Measurements from ENCODE around the gene MAGEA10.

The MAGEA10 gene

DNA sequence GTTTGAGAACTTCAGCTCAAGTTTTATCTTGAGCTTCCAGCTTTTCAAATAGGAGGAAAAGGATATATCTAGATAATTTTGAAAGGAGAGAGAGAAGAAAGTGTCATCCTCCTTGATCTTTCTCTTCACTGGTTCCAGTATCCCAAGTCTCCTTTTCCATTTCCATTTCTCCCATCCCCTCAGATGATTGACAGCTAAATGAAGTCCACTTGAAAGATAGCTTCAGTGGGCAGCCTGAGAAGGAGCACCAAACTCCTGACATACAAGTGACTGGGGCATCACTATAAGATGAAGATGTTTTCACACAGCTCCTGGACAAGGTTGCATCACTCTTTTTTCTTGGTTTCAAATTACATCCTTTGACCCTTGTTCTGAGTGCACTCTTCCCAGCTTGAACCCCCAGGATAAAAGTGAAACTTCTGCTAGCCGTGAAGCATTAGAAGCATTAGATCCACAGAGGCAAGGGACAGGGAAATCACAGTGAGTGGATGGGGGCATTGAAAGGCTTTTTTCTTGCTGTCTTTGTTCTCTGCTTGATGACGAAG, 17.5 kb upstream of the MAGEA10 start:
- no peak overlapping the region for H3K27ac ChIP-seq
- TF ChIP-seq, protein P1, sequence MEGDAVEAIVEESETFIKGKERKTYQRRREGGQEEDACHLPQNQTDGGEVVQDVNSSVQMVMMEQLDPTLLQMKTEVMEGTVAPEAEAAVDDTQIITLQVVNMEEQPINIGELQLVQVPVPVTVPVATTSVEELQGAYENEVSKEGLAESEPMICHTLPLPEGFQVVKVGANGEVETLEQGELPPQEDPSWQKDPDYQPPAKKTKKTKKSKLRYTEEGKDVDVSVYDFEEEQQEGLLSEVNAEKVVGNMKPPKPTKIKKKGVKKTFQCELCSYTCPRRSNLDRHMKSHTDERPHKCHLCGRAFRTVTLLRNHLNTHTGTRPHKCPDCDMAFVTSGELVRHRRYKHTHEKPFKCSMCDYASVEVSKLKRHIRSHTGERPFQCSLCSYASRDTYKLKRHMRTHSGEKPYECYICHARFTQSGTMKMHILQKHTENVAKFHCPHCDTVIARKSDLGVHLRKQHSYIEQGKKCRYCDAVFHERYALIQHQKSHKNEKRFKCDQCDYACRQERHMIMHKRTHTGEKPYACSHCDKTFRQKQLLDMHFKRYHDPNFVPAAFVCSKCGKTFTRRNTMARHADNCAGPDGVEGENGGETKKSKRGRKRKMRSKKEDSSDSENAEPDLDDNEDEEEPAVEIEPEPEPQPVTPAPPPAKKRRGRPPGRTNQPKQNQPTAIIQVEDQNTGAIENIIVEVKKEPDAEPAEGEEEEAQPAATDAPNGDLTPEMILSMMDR (conservative IDR thresholded peaks at IDR 0.05): no peak

DNA sequence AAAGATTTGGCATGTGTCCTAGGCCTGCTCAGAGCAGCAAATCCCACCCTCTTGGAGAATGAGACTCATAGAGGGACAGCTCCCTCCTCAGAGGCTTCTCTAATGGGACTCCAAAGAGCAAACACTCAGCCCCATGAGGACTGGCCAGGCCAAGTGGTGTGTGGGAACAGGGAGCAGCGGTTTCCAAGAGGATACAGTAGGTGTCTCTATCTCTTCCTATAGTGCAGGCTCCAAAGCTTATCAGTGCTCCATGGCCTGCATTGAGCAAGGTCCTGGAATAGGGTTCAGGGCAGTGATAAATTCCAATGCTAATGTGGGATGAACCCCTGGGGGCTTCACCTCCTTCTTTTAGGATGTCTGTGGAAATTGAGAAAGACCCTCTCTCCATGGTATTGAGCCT, 15.7 kb upstream of the MAGEA10 start:
- TF ChIP-seq, protein P1 (conservative IDR thresholded peaks at IDR 0.05): no peak
- no peak overlapping the region for H3K27ac ChIP-seq

DNA sequence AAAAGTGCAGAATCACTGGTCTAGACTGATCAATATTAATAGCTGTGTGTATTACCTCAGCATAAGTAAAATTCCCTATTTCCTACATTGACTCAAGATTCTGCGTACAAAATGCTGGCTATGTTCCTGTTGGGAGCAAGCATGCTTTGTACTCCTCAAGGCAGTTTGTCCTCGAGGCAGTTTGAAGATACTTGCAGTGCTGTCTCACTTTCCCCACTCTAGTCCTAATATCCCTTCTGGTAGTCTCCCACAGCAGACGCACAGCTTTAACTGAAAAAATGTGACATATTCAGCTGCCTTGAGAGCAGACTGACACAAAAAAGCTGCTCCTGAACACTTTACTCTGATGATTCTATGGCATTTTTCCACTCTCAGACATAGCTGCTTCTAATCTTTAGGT, 12.9 kb upstream of the MAGEA10 start:
- TF ChIP-seq, protein P1 (conservative IDR thresholded peaks at IDR 0.05): no peak
- no peak overlapping the region for H3K27ac ChIP-seq

DNA sequence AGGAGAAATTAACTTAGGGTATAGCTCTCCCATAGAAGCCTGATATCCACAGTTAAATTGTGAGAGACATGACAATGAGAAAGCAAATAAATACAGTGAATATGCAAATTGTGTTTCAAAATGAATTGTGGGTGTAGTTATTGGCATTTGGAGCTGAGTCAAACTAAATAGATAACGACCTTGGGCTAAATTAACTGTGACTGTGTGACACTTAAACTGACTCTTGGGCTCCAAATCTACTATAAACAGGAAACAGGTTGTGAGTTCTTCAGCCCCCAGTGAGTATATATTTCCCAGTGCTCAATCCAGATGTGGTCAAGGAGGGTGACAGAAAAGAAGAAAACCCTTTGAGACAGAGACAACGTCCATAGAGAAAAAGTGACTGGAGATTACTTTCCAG, 11.3 kb upstream of the MAGEA10 start:
- TF ChIP-seq, protein P1 (conservative IDR thresholded peaks at IDR 0.05): no peak
- H3K27ac ChIP-seq: no peak overlapping the region

DNA sequence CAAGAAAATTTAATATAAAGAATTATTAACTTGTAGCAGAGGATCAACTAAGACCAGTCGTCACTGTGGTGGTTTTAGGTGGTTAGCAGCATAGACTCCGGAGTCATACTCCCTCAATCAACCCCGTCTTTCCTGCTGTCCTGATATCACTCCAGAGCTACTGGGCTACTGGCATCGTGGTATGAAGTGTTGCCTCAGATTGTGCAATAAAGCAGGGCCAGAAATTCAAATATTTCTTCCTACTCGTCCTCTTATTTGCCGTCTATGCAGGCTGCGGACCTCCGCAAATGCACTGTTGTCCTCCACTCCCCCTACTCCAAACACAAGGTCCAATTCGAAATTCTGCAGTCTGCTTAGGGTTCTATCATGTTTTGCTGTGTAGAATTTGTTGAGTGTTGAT, 1.2 kb upstream of the MAGEA10 start:
- no peak overlapping the region for H3K27ac ChIP-seq
- TF ChIP-seq, protein P1 (conservative IDR thresholded peaks at IDR 0.05): no peak

DNA sequence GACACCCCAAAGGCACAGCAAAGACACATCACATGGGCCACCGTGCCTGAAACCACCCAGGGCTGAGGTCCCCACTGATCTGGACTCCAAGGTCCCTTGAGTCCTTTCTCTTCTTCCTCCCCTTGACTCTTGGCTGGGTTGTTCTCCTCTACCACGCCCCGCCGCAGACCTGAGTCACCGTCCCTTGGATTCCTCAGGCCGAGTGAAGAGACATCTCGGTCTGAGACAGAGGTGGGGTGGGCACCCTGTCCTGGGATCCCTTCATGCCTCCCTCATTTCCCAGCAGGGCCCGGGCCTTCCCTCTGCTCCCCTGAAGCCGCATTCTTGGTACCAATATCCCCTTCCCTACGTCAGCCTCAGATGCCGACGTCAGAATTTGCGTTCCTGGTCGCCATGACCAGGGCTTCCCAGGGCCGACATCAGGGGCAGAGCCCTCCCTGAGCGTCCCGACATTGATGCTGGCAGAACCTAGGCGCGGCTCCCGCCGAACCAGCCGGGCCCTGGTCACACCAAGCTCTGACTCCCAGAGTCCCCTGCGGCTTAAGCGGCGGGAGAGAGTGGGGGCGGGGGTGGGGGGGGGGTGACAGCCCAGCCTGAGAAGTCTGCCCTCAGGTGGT, 498 bp downstream of the MAGEA10 start:
- TF ChIP-seq, protein P1 (conservative IDR thresholded peaks at IDR 0.05): no peak
- no peak overlapping the region for H3K27ac ChIP-seq

DNA sequence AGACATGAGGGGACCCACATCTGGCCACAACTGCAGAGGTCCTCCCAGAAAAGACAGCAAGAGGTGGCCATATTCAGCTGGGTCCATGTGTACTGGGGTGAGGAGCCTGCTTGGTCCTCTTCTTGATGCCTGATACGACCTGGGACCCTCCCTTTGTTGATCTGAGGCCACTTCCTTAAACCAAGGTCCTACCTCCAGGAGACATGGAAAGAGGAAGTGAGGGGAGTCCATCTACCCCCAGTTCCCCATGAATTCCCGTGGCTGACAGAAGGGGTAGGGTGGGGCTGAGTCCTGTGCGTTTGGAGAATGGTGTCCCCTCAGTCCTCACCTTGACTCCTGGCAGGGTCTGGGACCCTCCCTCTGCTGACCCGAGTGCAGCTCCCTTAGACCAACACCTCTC, 2.1 kb downstream of the MAGEA10 start:
- TF ChIP-seq, protein P1 (conservative IDR thresholded peaks at IDR 0.05): no peak
- H3K27ac ChIP-seq: no peak overlapping the region

Measured in VCaP (cell line).